Caco-2 (cell line): ENCODE results near the gene OR5H1. TPM values are rescaled to one million over a fixed set of nuclear protein-coding genes. Genes with fewer than 3 reads are reported as not detected.

Source experiments
- BruUV-seq: library from RNA; stranded (reverse); fragments of 400-500 nt; replicated peaks from 2 replicates; lab custom pipeline; 2021; lab: Mats Ljungman, UMichigan
- CTCF ChIA-PET: fragments of 300-600 bp; sonication (Branson Sonifier 250); formaldehyde crosslinking; loops from one replicate; lab custom pipeline; 2022; ENCODE audit warnings: antibody characterized with exemption; lab: Charles Lee
- POLR2A ChIA-PET: fragments of 300-600 bp; sonication (Branson Sonifier 250); formaldehyde crosslinking; loops from one replicate; lab custom pipeline; 2022; ENCODE audit warnings: antibody characterized with exemption; lab: Charles Lee
- DNase-seq, 2 experiments: peaks; one replicate each; pipeline versions ENCODE4 v3.0.0 to v3.0.0-alpha.2; 2020 to 2022
- H3K27me3 ChIP-seq: replicated peaks from 2 replicates; pipeline ENCODE4 v1.6.0; 2011; ENCODE audit warnings: low read length; ENCODE audit not compliant: control insufficient read depth, insufficient read depth
- H3K36me3 ChIP-seq: 2 replicates; pipeline ENCODE4 v1.5.1; 2011; ENCODE audit warnings: low read length; ENCODE audit not compliant: control insufficient read depth, insufficient read depth
- H3K4me1 ChIP-seq: fragments of 250-450 bp; sonication (Bioruptor Pico); 2 replicates; pipeline ENCODE4 v1.5.1; 2020; ENCODE audit warnings: mild to moderate bottlenecking
- H3K4me3 ChIP-seq: 2 replicates; pipeline ENCODE4 v1.5.1; 2011; ENCODE audit warnings: low read depth, mild to moderate bottlenecking, control low read depth, low read length
- H3K9me3 ChIP-seq: fragments of 250-450 bp; sonication (Bioruptor Pico); 2 replicates; pipeline ENCODE4 v1.5.1; 2020; ENCODE audit warnings: mild to moderate bottlenecking, moderate library complexity
- H3K27ac Mint-ChIP-seq: one replicate; pipeline ENCODE4 v1.8.0; 2022; ENCODE audit warnings: mixed read lengths; ENCODE audit not compliant: unreplicated experiment
- H3K27me3 Mint-ChIP-seq: one replicate; pipeline ENCODE4 v1.8.0; 2022; ENCODE audit warnings: mixed read lengths; ENCODE audit not compliant: insufficient read depth, unreplicated experiment
- H3K36me3 Mint-ChIP-seq: one replicate; pipeline ENCODE4 v1.8.0; 2022; ENCODE audit warnings: mild to moderate bottlenecking, mixed read lengths; ENCODE audit not compliant: insufficient read depth, unreplicated experiment
- H3K4me1 Mint-ChIP-seq: one replicate; pipeline ENCODE4 v1.8.0; 2022; ENCODE audit warnings: low read depth, mixed read lengths; ENCODE audit not compliant: unreplicated experiment
- H3K4me3 Mint-ChIP-seq: one replicate; pipeline ENCODE4 v1.8.0; 2022; ENCODE audit warnings: mild to moderate bottlenecking, moderate library complexity, mixed read lengths; ENCODE audit not compliant: unreplicated experiment
- H3K9me3 Mint-ChIP-seq: one replicate; pipeline ENCODE4 v1.8.0; 2022; ENCODE audit warnings: mixed read lengths; ENCODE audit not compliant: unreplicated experiment
- intact Hi-C: fragments of 100-400 bp; cut with micrococcal nuclease; formaldehyde crosslinking; loops from one replicate; pipeline ENCODE4 v1.10.0; 2022; ENCODE audit not compliant: unreplicated experiment
- total RNA-seq: library from RNA; stranded (reverse); gene quantifications from 2 replicates; pipeline ENCODE4 v1.2.3, GENCODE V29; 2022
- TF ChIP-seq, protein P1 (sequence below), 2 experiments: fragments of 200-600 bp in 1 of 2; IDR thresholded peaks; 1 replicate in 1 of 2; 2 replicates in 1 of 2; pipeline versions ENCODE4 v1.5.1 to v1.8.0; 2011 to 2022; ENCODE audit warnings: antibody characterized with exemption in 1 of 2, control low read depth in 1 of 2, inconsistent platforms in 1 of 2, low read depth in 1 of 2, low read length in 1 of 2, mild to moderate bottlenecking in 1 of 2, moderate library complexity in 1 of 2; ENCODE audit not compliant: insufficient read depth in 1 of 2, severe bottlenecking in 1 of 2, unreplicated experiment in 1 of 2

The OR5H1 gene
- total RNA-seq, 1 experiment from 2014 or later, result not detected

- H3K36me3 Mint-ChIP-seq, result no peaks in the 10 kb centered on the region
- BruUV-seq, result no TSS peak
- TF ChIP-seq, protein P1, sequence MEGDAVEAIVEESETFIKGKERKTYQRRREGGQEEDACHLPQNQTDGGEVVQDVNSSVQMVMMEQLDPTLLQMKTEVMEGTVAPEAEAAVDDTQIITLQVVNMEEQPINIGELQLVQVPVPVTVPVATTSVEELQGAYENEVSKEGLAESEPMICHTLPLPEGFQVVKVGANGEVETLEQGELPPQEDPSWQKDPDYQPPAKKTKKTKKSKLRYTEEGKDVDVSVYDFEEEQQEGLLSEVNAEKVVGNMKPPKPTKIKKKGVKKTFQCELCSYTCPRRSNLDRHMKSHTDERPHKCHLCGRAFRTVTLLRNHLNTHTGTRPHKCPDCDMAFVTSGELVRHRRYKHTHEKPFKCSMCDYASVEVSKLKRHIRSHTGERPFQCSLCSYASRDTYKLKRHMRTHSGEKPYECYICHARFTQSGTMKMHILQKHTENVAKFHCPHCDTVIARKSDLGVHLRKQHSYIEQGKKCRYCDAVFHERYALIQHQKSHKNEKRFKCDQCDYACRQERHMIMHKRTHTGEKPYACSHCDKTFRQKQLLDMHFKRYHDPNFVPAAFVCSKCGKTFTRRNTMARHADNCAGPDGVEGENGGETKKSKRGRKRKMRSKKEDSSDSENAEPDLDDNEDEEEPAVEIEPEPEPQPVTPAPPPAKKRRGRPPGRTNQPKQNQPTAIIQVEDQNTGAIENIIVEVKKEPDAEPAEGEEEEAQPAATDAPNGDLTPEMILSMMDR (IDR thresholded peaks at IDR 0.05; ENCODE audit: insufficient read depth in 1 of 2, low read depth in 1 of 2, low read length in 1 of 2, severe bottlenecking in 1 of 2, unreplicated experiment in 1 of 2), result no peak
- Histone ChIP-seq H3K9me3 (no peaks in the 10 kb centered on the region), H3K36me3 (no peaks in the 10 kb centered on the region), H3K4me3 (no peak overlapping the region), H3K4me1 (no peaks in the 10 kb centered on the region), H3K27me3 (no peaks in the 10 kb centered on the region)
- no peak for DNase-seq
- no peak overlapping the region for H3K27ac Mint-ChIP-seq
- no peak overlapping the region for H3K4me3 Mint-ChIP-seq
- CTCF ChIA-PET, result no interaction called here
- POLR2A ChIA-PET, result no interaction called here
- intact Hi-C loops, result no loop called here
- no peaks in the 10 kb centered on the region for H3K4me1 Mint-ChIP-seq
- H3K9me3 Mint-ChIP-seq, result no peaks in the 10 kb centered on the region
- no peaks in the 10 kb centered on the region for H3K27me3 Mint-ChIP-seq
Observed at GRCh38 chr3:98172621-98173020, 42.1 kb downstream of the OR5H1 start.

DNA sequence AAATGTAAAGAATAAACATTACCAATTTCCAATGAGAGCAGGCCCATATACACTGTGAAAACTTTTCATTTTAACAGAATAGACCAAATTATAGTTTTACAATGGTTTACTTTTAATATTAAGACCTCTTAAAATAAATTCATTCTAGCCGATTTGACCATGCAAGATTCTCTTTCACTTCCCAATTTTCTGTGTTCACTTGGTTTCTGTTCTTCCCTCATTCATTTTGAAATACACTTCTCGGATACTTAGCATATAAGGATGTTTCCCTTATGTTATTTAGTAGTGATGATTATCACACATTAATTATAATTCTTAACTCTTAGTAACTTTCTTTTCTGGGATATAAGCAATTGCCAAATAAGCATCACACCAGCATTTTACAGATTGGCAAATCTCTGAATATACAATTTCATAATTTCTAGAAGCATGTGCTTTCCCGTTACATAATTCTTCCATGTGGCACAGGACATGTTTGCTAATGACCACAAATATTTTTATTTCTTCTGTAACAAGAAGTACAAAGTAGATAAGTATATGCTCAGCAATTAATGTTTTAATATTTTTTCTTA, 49.9 kb downstream of the OR5H1 start:
- no peak overlapping the region for H3K4me3 ChIP-seq
- Mint-ChIP-seq H3K27ac (no peak overlapping the region), H3K36me3 (no peaks in the 10 kb centered on the region), H3K27me3 (no peaks in the 10 kb centered on the region), H3K4me3 (no peak overlapping the region), H3K9me3 (no peaks in the 10 kb centered on the region), H3K4me1 (no peaks in the 10 kb centered on the region)
- POLR2A ChIA-PET, result no interaction called here
- no peaks in the 10 kb centered on the region for H3K36me3 ChIP-seq
- no peak for DNase-seq
- CTCF ChIA-PET, result no interaction called here
- BruUV-seq, result no TSS peak
- intact Hi-C loops, result loop anchor here (10.0 kb wide), 1 partner anchor 394 kb away; no protein-coding TSS in a partner anchor
- TF ChIP-seq, protein P1 (IDR thresholded peaks at IDR 0.05; ENCODE audit: insufficient read depth in 1 of 2, low read depth in 1 of 2, low read length in 1 of 2, severe bottlenecking in 1 of 2, unreplicated experiment in 1 of 2), result no peak
- no peaks in the 10 kb centered on the region for H3K4me1 ChIP-seq
- no peaks in the 10 kb centered on the region for H3K27me3 ChIP-seq
- no peaks in the 10 kb centered on the region for H3K9me3 ChIP-seq

DNA sequence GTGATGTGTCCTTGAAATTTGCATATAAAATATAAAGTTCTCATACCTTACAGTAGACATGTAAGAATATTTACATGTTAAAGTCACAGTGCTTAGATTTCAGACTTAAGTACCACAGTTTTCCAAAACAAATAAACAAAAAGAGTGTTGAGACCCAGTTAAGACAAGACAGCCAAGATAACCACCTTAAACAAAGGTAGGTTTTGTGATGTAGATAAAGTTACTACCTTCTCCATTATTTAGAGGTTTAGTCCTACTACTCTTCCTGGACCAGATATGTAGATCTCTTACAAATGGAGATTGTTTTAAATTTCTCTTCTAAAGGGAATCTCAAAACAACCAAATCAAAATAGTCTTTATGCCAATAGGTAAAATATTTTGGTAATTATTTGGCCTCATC, 51.7 kb downstream of the OR5H1 start:
- no peaks in the 10 kb centered on the region for H3K27me3 Mint-ChIP-seq
- H3K36me3 Mint-ChIP-seq, result no peaks in the 10 kb centered on the region
- ChIA-PET POLR2A (no interaction called here), CTCF (interaction anchor here (0.6 kb wide), 1 partner anchor 144 kb away, joined by 3 read pairs; no protein-coding TSS in a partner anchor)
- H3K4me1 Mint-ChIP-seq, result no peaks in the 10 kb centered on the region
- no peaks in the 10 kb centered on the region for H3K4me1 ChIP-seq
- intact Hi-C loops, result loop anchor here (10.0 kb wide), 1 partner anchor 393 kb away; no protein-coding TSS in a partner anchor
- H3K36me3 ChIP-seq, result no peaks in the 10 kb centered on the region
- no peak overlapping the region for H3K4me3 Mint-ChIP-seq
- H3K27ac Mint-ChIP-seq, result no peak overlapping the region
- no peaks in the 10 kb centered on the region for H3K27me3 ChIP-seq
- TF ChIP-seq, protein P1 (IDR thresholded peaks at IDR 0.05; ENCODE audit: insufficient read depth in 1 of 2, low read depth in 1 of 2, low read length in 1 of 2, severe bottlenecking in 1 of 2, unreplicated experiment in 1 of 2), result no peak
- H3K9me3 ChIP-seq, result no peaks in the 10 kb centered on the region
- BruUV-seq, result no TSS peak
- H3K9me3 Mint-ChIP-seq, result no peaks in the 10 kb centered on the region
- H3K4me3 ChIP-seq, result no peak overlapping the region
- no peak for DNase-seq
